Mucosa of descending colon (tissue), 3 donors: ENCODE measurements around the gene ACCSL. TPM values are rescaled to one million over a fixed set of nuclear protein-coding genes. Genes with fewer than 3 reads are reported as not detected.

Experiments
- ATAC-seq: fragments of 200-7000 bp; cut with Tn5 transposase; one replicate; pipeline ENCODE4 v1.9.1; 2020; ENCODE audit warnings: mild to moderate bottlenecking, moderate library complexity
- DNase-seq, 3 donors: peaks; one replicate each; pipeline ENCODE4 v3.0.0-alpha.2; 2020
- H3K36me3 ChIP-seq: fragments of 200-600 bp; one replicate; pipeline ENCODE4 v1.8.0; 2021; ENCODE audit warnings: low read depth, mild to moderate bottlenecking
- H3K4me1 ChIP-seq: fragments of 200-600 bp; one replicate; pipeline ENCODE4 v1.8.0; 2021; ENCODE audit warnings: low read depth, mild to moderate bottlenecking
- H3K4me3 ChIP-seq: fragments of 200-600 bp; one replicate; pipeline ENCODE4 v1.8.0; 2021; ENCODE audit warnings: mild to moderate bottlenecking
- H3K9me3 ChIP-seq: fragments of 200-600 bp; one replicate; pipeline ENCODE4 v1.8.0; 2021; ENCODE audit warnings: mild to moderate bottlenecking
- CTCF ChIP-seq: fragments of 200-600 bp; IDR thresholded peaks from one replicate; pipeline ENCODE4 v1.8.0; 2022; ENCODE audit warnings: antibody characterized with exemption, mild to moderate bottlenecking
- intact Hi-C, 2 donors: fragments of 100-400 bp; cut with DNase I in 1 of 2; cut with micrococcal nuclease in 1 of 2; formaldehyde crosslinking; loops; one replicate each; pipeline versions ENCODE4 v1.11.0 to v1.11.1; 2022; cut with DNase I, micrococcal nuclease
- total RNA-seq, 3 donors: library from RNA; stranded (reverse); fragmentation: NEBNext Ultra II Directional in 2 of 3; extraction: Animal tissue kit (Norgen Biotek cat#: 25700) in 2 of 3; gene quantifications; one replicate each; pipeline versions ENCODE4 v1.2.1 to v1.2.4, GENCODE V29; 2021 to 2023
- donor health status: DM: no; HTN: no; CAD: no; lungs with moderate emphysema.
- donor health status: DM: no; HTN: no; CAD: no.
- donor health status: DM: no; HTN: yes; CAD: no.

ACCSL gene
- total RNA-seq, 3 donors from 2014 or later: not detected

- intact Hi-C loops: no loop called here
Measured at GRCh38 chr11:44004452-44005062, 43.2 kb upstream of the ACCSL start.

GRCh38 chr11:44005063-44005701 lies 42.6 kb upstream of the ACCSL start:
- H3K4me1 ChIP-seq: no peaks in the 10 kb centered on the region
- intact Hi-C loops: no loop called here
- H3K4me3 ChIP-seq: no peak overlapping the region
- DNase-seq (no peak), ATAC-seq (no peak)
- H3K9me3 ChIP-seq: no peaks in the 10 kb centered on the region
- no peaks in the 10 kb centered on the region for H3K36me3 ChIP-seq
- no peak for TF ChIP-seq CTCF

More at GRCh38 chr11:44004452-44005062, 43.2 kb upstream of the ACCSL start:
- DNase-seq: no peak
- H3K4me3 ChIP-seq: no peak overlapping the region
- no peaks in the 10 kb centered on the region for H3K36me3 ChIP-seq
- TF ChIP-seq CTCF: no peak
- no peaks in the 10 kb centered on the region for H3K9me3 ChIP-seq
- no peak for ATAC-seq
- H3K4me1 ChIP-seq: no peaks in the 10 kb centered on the region

DNA sequence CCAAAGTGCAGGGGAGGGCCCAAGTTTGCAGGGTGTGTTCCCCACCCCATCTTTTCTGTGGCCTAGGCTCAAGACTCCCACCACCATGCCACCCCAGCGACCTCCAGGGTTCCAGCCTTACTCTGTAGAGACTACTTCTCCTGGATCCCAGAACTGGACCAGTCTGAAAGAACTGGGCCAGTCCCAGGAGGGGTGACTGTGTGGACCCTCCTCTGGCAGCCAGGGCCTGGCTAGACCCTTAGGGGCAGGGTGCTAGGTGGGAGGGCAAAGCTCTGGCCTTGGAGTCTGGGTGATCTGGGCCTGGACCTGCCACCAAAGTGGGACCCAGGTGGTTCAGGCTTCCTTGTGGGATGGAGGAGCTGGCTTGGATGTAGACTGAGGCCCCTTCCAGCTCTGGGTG lies 41.8 kb upstream of the ACCSL start:
- H3K4me1 ChIP-seq: no peaks in the 10 kb centered on the region
- H3K9me3 ChIP-seq: no peaks in the 10 kb centered on the region
- no peaks in the 10 kb centered on the region for H3K36me3 ChIP-seq
- TF ChIP-seq CTCF: no peak
- DNase-seq (no peak), ATAC-seq (no peak)
- H3K4me3 ChIP-seq: no peak overlapping the region
- intact Hi-C loops: no loop called here

DNA sequence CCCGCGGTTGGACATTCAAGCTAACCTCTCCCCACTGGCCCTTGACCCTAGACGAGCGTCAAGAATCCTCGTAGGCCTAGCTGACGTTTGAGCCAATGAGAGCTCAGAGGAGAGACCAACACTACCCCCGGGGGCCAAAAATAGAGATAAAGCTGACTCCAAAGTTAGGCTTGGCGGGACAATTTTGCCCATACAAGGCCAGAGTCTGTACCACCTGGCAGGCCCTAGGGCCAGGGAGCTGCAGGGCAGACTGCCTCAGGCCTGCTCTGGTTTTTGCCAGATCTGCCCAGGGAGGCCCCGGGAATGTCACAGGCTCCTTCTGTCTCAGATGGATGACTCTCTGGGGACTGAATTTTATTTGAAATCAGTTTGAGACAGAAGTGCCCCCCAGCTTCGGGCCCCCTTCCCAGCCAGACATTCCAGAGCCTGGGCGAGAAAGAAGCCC lies 40.8 kb upstream of the ACCSL start:
- Histone ChIP-seq H3K36me3 (no peaks in the 10 kb centered on the region), H3K4me3 (no peak overlapping the region), H3K9me3 (no peaks in the 10 kb centered on the region), H3K4me1 (no peaks in the 10 kb centered on the region)
- no peak for TF ChIP-seq CTCF
- ATAC-seq (no peak), DNase-seq (no peak)
- intact Hi-C loops: no loop called here

DNA sequence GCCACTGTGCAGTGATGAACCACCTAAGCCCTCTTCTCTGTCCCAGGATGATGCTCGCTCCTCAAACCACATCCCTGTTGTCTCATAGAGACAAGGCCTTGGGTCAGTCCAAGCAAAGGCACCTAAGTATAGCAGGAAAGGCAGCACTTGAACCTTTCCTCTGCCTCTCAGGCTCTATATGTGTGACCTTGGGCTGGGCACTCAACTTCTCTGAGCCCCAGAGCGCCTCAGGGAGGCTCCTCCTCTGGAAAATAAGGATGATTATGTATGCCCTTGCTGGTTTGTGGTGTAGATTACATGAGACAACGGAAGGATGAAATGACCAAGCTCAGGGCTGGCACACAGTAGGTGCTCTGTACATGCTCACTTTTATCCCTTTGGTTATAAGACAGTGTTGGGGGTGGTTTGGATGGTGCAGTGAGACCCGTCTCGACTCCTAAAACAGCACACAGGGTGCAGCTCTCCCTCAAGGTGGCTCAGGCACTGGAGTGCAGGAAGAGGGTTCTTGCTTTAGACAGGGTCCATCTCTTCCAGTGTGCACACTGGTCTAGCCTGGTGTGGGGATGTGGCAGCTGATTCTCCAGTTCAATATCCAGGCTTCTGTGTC lies 40.2 kb upstream of the ACCSL start:
- H3K4me3 ChIP-seq: no peak overlapping the region
- TF ChIP-seq CTCF: no peak
- DNase-seq (no peak), ATAC-seq (no peak)
- no peaks in the 10 kb centered on the region for H3K4me1 ChIP-seq
- H3K36me3 ChIP-seq: no peaks in the 10 kb centered on the region
- intact Hi-C loops: no loop called here
- no peaks in the 10 kb centered on the region for H3K9me3 ChIP-seq
